GM19239 (cell line): ENCODE measurements around the gene INHBB.
"Not testable (repeated sequence)": the region's sequence is repeated elsewhere in the genome, so short reads cannot be mapped to it uniquely, and the experiment has no call there.

Experiments used
- DNase-seq: peaks from one replicate; pipeline ENCODE4 v3.0.0; 2011; ENCODE audit warnings: low spot score; ENCODE audit not compliant: insufficient read length
- FAIRE-seq: peaks from 2 replicates; lab custom pipeline; 2011; peaks lifted over from hg19 to GRCh38; lab: Jason Lieb, UNC

Gene INHBB

DNA sequence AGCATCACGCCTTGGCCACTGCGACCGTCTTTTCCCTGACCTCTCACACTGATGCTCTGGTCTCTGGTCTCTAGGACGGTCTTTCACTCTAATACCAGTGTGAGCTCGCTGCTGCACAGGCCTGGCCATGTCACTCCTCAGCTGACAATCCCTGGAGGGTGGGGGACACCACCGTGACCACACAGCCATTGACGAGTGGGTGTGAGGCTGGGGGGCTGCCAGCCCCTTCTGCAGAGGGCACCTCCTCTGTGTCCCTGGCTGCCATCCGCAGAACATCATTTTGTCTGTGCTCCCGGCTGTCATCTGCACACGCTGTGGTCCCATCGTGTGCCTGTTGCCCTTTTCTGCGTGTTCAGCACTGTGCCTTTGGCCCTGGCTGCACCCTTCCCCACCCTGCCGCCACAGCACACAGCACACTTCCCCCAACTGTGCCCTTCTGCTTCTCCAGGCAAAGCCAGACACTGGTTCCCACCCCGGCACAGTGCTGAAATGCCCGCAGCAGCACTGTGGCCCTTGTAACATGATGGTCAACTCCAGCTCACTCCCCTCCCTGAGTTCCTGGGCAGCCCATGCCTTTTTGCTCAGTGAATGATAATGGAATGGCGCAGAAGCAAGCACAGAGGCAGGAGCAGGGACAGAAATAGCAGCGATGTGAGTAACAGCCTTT lies 30.4 kb upstream of the INHBB start:
- DNase-seq (no peak), FAIRE-seq (no peak)

DNA sequence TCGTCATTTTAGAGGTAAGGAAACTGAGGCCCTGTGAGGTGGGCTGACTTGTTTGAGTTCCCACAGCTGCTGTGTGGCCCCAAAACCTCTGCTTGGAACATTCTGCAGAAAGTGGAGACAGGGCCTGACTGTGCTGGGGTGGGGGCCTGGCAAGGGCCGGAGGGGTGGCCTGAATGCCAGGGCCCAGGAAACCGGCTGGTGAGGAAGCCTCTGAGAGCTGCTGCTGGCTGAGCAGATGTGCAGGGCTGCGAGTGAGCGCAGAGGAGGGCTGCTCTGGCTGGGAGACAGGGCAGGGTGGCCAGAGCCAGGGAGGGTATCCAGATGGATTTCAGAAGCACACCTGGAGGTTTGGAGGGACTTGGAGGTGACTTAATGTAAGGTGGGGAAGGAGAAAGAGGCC lies 29.9 kb upstream of the INHBB start:
- no peak for FAIRE-seq
- DNase-seq: no peak

DNA sequence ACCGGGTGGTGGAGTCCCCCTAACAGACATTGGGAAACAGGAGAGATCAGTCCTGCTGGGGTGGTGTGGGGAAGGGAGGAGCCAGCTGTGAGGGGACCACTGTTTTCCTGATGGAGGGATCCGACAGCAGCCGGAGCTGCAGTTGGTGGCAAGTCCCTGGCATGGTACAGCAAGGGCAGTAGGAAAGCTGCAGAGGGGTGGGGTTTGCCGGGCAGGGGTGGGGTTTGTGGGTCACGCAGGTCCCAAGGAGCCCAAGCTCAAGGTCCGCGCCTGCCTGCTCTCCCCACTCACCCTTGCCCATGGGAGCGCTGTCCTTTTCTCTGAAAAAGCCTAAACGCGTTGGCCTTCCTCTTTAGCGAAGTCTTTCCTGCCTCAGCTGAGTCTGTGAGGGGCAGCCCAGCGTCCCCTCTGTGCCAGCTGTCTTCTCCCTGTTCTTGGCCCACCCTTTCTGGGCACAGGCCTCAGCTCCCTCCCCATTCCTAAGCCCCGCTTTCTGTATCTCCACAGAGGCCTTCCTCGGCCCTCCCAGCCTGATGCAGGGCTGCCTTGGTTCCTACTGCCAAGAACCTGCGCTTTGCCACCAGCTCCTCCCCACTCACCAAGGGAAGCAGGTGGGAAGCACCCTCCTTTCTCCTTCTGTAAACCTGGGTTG lies 29.3 kb upstream of the INHBB start:
- no peak for FAIRE-seq

DNA sequence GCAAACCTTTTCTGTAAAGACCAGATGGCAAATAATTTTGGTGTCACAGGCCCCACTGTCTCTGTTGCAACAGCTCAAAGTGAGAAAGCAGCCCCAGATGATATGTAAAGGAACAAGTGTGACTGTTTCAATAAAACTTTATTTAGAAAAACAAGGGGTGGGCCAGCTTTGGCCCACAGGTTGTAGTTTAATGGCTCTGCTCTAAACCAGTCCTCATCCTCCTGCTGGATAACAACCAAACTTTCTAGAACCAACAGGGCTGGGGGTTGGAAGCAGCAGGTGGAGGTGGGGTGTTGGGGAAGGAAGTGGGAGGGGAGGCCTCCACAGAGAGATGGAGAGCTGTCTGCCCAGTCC lies 28.8 kb upstream of the INHBB start:
- FAIRE-seq: no peak
- DNase-seq: no peak

More for the DNA sequence above, 29.3 kb upstream of the INHBB start:
- DNase-seq: no peak

DNA sequence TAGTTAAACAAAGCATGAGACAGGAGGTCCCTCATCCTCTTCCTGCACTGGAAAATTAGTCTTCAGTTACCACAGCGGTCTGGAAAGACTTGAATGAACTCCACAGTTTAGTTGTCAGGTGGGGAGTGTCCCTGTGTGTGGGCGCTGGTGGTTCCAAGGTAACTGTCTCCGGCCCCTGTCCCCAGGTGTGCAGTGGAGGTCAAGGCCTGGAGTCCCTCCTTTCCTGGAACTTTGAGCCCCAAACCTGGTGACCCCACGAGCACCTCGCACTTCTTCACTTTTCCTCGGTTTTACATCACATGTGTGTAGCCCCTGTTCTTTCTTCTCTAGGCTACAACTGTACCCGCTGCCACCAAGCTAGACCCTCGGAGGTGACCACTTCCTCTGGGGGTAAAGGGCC lies 28.0 kb upstream of the INHBB start:
- DNase-seq: no peak
- FAIRE-seq: no peak

DNA sequence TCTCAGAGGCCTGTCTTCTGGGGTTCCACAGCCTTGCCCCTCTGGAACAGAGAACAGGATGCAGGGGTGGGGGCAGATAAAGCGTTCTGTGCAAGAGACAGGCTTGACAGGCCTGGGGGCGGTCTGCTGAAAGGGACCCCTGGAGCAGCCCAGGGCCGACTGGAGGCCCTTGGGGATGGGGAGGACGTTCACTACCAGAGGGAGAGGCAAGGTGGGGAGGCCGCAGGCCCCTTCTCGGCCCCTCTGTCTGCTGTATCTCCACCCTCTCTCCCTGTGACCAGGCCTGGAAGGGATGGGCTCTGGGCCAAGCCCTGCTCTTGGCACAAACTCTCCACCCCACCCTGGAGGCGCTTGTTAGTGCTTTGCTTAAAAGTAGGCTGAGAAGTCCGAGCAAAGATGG lies 27.3 kb upstream of the INHBB start:
- DNase-seq (no peak), FAIRE-seq (no peak)

DNA sequence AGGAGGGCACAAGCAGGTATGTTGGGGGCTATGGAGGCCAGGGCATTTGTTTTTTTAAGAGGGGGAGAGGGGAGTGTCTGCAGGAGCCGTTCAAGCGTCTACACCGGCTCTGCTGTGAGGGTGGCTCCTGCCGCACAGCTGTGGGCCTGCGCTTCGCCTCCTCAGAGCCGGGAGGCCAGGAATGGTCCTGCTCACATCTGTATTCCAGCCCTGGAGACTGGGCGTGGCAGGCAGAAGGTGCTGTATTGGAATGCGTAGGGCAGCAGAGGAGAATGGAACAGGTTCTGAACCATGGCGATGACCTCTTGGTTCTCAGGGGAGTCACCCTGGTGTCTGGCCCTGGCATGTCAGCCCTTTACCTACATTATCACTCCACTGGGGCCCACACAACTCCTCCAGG lies 26.8 kb upstream of the INHBB start:
- DNase-seq (no peak), FAIRE-seq (no peak)

DNA sequence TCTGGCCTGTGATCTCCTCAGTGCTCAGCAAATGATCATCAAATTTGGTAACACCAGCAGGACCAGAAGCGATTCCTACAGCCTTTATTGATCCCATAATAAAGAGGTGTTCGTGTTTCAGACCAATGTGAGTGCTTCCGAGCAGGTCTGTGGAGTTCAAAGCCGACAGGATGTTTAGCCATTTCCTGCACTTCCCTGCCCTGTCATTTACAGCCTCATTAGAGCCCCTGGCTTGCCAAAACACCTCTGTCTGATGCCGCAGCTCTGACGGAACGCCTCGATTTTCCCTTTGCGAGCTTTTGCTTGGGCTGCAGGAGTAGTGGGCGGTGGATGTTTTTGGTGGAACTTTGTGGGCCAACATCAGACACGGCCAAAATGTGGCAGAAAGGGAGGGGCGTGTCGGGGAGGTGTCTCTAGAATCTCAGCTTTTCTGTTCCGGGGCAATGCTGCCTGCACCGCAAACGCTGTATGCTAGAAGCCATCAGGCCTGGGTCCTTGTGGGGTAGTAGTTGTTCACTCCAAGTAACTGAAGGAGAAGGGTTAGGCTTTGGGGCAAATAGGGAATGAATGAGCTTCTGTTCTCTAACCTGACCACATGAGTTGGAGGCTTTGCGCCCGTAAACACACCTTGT lies 26.1 kb upstream of the INHBB start:
- DNase-seq: no peak
- no peak for FAIRE-seq

DNA sequence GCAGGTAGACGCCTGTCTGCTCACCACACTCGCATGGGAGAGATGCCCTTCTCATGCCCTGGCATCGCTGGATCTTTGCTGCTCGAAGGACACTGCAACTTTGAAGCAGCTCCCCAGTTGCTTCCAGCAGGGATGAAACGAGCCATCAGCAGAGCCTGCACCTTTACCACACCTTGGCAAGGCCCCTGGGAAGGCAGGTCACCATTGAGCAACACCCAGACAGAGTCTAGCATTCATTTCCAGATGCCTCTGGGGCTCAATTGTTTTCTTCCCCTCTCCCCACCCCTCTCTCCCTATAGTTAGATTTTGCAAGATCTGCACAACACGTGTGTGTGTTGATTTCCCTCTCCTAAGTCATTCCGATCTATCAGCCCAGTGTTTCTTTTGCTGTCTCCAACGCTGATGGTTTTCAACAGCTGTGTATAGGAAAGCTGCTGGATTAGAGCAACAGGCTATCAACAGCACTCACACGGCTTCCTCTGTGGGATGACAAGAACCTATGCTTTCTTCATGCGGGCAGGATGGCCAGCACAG lies 25.6 kb upstream of the INHBB start:
- FAIRE-seq (no peak), DNase-seq (no peak)

DNA sequence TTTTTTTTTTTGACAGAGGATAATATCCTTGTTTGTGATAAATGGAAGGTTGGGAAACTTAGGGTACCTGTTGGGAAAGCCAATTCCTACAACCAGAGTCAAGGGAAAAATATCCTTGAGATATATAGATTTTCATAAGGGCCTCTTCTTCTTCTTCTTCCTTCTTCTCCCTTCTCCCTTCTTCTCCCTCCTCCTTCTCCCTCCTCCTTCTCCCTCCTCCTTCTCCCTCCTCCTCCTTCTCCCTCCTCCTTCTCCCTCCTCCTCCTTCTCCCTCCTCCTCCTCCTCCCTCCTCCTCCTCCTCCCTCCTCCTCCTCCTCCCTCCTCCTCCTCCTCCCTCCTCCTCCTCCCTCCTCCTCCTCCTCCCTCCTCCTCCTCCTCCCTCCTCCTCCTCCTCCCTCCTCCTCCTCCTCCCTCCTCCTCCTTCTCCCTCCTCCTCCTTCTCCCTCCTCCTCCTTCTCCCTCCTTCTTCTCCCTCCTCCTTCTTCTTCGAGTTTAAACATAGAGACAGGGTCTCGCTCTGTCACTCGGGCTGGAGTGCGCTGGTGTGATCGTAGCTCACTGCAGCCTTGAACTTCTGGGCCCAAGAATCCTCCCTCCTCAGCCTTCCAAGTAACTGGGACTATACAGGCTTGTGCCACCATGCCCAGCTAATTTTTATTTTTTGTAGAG lies 24.9 kb upstream of the INHBB start:
- not testable (repeated sequence) for DNase-seq, FAIRE-seq

DNA sequence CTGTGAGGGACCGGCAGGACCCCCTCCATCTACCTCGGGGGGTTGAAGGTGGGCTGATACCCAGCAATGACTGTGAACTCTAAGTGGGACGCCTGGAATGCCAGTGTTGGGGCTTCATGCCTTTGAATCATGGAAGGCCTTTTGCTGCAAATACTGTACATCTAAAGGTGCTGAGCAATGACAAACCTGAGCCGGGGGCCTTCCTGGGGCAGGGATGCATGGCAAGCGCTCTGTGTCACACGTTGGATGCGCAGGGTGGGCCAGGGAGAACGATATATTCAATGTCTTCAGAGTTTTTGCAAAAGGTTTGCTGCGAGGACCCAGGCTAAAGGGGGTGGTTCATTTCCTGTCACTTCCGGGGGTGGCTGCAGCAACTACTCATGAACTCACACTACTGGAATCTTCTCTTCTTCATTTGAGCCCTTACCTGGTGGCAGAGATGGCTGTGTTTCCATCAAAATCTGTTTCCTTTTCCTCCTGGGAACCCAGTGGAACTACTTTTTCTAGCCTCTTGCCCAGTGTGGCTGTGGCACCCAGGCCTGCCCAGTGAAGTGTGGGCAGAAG lies 24.1 kb upstream of the INHBB start:
- no peak for FAIRE-seq

DNA sequence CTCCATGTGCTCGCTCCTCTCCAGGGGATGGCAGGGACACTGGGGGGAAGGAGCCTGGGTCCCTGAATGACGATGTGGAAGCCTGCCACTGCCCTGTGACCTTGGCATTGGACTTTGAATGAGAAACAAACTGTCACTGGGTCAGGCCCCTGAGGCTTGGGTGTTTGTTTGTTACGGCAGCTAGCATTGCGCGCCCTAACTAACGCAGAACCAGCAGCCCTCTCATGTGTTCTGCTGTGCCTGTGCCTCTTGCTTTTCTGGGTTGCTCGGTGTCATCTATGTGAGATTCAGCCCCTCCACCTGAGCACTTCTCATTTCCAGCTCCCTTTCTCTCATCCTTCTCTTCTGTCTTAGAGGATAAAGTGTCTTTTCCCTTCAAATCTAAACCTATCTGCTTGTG lies 23.6 kb upstream of the INHBB start:
- FAIRE-seq (no peak), DNase-seq (no peak)

More for the DNA sequence above, 24.1 kb upstream of the INHBB start:
- no peak for DNase-seq

DNA sequence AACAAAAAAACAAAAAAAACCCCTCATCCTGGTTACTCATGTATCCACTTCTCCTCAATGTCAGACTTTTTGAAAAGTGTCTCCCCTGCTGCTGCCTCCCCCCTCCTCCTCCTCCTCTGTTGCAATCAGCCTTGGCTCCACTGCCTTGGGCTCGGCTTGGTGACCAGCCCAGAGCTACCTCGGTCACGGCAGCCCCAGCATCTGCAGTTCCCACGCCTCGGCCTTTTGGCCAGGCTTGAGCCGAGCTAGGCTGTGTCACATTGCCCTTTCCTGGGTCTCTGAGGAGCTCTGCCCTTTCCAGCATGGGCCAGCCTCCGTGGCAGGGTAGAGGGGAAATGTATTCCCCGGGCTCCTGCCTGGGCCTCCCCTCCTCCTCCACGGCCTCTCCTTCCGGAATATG lies 22.7 kb upstream of the INHBB start:
- FAIRE-seq (no peak), DNase-seq (no peak)

DNA sequence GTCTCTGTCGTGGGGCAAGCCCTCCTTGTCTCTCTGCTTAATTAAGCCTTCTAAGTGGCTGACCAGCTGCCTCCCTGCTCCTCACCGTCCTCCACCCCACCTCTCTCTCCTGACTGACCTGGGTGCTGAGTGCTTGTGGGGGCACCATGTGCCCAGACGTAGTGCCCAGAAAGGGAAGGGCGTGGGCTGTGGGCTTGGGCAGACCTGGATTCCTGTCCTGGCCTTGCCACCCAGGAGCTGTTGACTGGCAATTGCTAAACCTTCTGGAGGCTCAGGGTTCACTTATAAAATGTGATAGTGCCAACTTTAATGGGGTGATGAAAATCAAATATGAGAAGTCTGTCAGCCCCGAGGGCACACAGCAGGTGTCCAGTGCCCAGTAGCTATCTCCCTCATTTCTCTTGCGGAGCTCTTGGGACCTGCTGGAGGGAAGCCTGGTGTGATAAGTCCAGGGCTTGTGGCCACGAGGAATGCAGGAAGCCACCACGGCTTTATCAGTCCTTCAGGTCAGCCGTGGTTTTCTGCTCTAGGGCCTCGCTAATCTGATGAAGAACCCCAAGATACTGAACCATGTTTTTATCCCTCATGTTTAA lies 22.0 kb upstream of the INHBB start:
- DNase-seq (no peak), FAIRE-seq (no peak)

DNA sequence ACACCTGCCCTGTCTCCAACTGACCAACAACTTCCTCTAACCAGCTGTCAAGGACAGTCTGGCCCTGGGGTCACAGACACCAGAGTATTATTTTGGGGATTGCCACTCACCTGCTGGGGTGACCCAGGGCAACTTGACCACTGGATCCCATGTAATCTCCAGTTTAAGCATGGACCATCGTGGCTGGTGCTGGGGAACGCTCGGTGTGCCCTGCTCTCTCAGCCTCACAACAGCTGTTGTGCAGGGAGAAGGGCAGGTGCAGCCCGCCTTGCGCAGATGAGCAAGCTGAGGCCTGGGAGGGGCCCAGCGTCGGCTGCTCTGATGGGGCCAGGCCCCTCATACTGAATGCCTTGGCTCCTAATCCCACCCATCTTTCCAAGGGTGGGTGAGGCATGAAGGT lies 21.0 kb upstream of the INHBB start:
- no peak for FAIRE-seq
- no peak for DNase-seq

DNA sequence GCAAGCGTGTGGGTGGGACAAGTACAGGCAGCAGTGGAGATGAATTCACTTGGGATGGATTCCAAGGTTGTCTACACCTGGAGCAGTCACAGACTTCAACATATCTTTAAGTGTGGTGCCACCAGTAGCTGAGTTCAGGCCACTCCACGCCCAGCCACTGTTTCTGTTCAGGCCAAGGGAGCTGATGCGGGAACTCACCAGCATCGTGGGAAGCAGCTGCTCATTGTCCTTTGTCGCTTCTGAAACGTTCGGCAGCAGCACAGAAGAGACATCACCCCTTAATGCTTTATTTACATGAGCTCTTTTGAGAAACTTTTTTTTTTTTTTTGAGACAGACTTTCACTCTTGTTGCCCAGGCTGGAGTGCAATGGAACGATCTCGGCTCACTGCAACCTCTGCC lies 19.9 kb upstream of the INHBB start:
- no peak for FAIRE-seq
- no peak for DNase-seq

DNA sequence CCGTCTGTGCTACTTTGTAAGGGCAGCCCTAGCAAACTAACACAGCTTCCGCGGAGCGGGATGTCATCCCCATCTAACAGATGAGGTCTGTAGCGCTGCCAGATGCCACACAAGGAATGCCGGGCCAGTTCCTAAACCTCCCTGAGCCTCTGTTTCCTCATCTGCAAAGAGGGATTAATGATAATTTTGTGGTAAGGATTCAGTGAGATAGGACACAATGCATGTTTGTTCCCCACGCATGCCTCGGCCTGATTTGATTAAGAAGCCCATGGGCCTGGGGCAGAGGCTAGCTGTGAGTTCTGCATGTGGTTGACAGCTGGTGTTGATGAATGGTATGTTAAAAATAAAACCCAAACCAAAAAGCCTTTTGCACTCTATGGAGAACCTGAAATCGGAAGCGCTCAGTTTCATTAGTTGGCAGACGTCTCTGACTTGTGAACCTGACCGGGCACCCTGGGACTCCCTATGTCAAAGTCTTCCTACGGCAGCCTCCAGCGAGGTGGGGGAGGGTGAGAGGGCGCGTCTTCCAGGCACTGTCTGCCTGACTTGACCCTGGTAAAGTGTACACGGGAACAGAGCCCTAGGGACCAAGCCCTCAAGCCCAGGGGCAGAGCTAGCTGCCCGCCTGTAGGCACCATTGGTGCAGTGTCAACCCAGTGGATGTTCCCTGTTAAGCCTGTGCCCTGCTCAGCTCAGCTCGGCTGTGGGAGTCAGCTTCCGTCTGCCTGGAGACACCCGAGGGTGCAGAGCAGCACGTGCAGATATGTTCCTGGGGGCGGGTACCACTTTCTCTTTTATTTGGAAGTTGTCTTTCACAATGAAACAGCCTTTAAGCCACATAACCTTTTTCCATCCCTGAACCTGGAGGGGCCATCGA lies 14.8 kb upstream of the INHBB start:
- no peak for DNase-seq
- FAIRE-seq: no peak

DNA sequence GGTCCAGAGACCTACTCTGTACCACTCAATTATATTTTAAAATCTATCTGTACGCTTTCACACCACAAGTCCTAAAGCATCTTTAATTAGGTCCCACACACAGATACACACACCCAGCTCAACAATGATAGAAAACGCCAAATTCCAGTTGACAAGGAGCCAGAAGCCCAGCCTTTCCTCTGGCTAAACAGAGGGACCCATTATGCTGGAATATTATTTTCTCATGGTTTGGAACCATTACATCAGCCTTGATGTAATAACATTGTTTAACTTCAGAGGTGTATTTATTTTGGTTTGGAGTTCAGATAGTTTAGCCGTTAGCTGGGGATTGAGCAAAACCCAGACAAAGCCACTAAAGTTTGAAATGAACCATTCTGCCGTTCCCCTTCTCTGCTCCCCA lies 14.0 kb upstream of the INHBB start:
- DNase-seq (no peak), FAIRE-seq (no peak)

DNA sequence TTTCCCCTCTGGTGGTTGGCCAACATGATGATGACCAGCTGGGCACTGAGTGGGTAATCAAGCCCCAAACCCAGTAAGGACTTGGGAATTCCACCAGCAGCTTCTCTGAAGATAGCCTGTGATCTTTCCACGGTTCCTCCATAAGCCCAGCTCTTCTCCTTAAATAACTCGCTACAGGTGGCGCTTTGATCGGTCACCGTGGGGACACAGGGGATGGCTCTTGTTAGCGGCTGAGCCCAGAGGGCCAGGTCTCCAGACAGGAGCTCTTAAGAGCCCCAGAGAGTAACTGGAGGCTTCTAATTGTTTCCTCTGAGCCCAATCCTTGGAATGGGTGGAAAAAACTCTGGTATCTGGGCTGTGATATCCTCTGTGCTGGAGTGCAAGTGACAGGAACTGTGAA lies 13.6 kb upstream of the INHBB start:
- FAIRE-seq (no peak), DNase-seq (no peak)
